Keratinocyte (primary cell): ENCODE measurements around the gene NGEF. TPM values are rescaled to one million over a fixed set of nuclear protein-coding genes. Genes with fewer than 3 reads are reported as not detected.

Source experiments
- DNase-seq: peaks from one replicate; pipeline ENCODE4 v3.0.0-alpha.2; 2011; ENCODE audit warnings: low read depth, missing footprints, low spot score
- FAIRE-seq: peaks from 2 replicates; lab custom pipeline; 2011; peaks lifted over from hg19 to GRCh38; lab: Jason Lieb, UNC
- H2AFZ ChIP-seq: 2 replicates; pipeline ENCODE4 v1.6.0; 2012; ENCODE audit warnings: low read length, control low read depth, inconsistent platforms; ENCODE audit not compliant: control insufficient read depth
- H3K27ac ChIP-seq: 2 replicates; pipeline ENCODE4 v1.5.1; 2011; ENCODE audit warnings: low read length; ENCODE audit not compliant: control insufficient read depth, insufficient read depth
- H3K27me3 ChIP-seq: 3 replicates; pipeline ENCODE4 v1.6.0; 2011; ENCODE audit warnings: low read length; ENCODE audit not compliant: control insufficient read depth, insufficient read depth; ENCODE audit errors: extremely low read depth
- H3K36me3 ChIP-seq, 2 experiments: 2 replicates in 1 of 2; 3 replicates in 1 of 2; pipeline ENCODE4 v1.5.1; 2011; ENCODE audit warnings: low read length in 2 of 2, mild to moderate bottlenecking in 1 of 2; ENCODE audit not compliant: control insufficient read depth in 2 of 2, insufficient read depth in 2 of 2; ENCODE audit errors: extremely low read depth in 1 of 2
- H3K4me1 ChIP-seq: 3 replicates; pipeline ENCODE4 v1.5.1; 2011; ENCODE audit warnings: low read length; ENCODE audit not compliant: control insufficient read depth, insufficient read depth; ENCODE audit errors: extremely low read depth
- H3K4me2 ChIP-seq: 3 replicates; pipeline ENCODE4 v1.6.0; 2011; ENCODE audit warnings: low read depth, low read length; ENCODE audit not compliant: control insufficient read depth, insufficient read depth; ENCODE audit errors: extremely low read depth
- H3K4me3 ChIP-seq, 3 experiments: fragments of 200-600 bp in 1 of 3; sonication (generic) in 1 of 3; 2 replicates in 2 of 3; 3 replicates in 1 of 3; pipeline ENCODE4 v1.5.1; 2011 to 2016; ENCODE audit warnings: low read length in 3 of 3, mild to moderate bottlenecking in 3 of 3, control low read depth in 2 of 3, inconsistent platforms in 1 of 3, low read depth in 1 of 3, mixed read lengths in 1 of 3, mixed run types in 1 of 3, moderate library complexity in 1 of 3; ENCODE audit not compliant: control insufficient read depth in 2 of 3, insufficient read depth in 2 of 3; ENCODE audit errors: extremely low read depth in 1 of 3
- H3K79me2 ChIP-seq: 2 replicates; pipeline ENCODE4 v1.6.0; 2012; ENCODE audit warnings: low read length; ENCODE audit not compliant: control insufficient read depth, insufficient read depth
- H3K9ac ChIP-seq: 3 replicates; pipeline ENCODE4 v1.6.0; 2011; ENCODE audit warnings: low read length; ENCODE audit not compliant: control insufficient read depth, insufficient read depth; ENCODE audit errors: extremely low read depth
- H3K9me1 ChIP-seq: 3 replicates; pipeline ENCODE4 v1.6.0; 2011; ENCODE audit warnings: low read length; ENCODE audit not compliant: control insufficient read depth, insufficient read depth; ENCODE audit errors: extremely low read depth
- H3K9me3 ChIP-seq: 2 replicates; pipeline ENCODE4 v1.5.1; 2012; ENCODE audit warnings: low read depth, low read length; ENCODE audit not compliant: control insufficient read depth
- H4K20me1 ChIP-seq: 3 replicates; pipeline ENCODE4 v1.6.0; 2011; ENCODE audit warnings: low read length; ENCODE audit not compliant: control insufficient read depth, insufficient read depth; ENCODE audit errors: extremely low read depth
- EZH2 ChIP-seq: IDR thresholded peaks from one replicate; pipeline ENCODE4 v1.6.1; 2012; ENCODE audit warnings: inconsistent platforms, mild to moderate bottlenecking, low read length, moderate library complexity
- dilution Hi-C: fragments of 300-500 bp; cut with MboI; formaldehyde crosslinking; loops from one replicate; pipeline ENCODE4 v1.7.0; 2020; ENCODE audit warnings: low sequenced_read_pairs; ENCODE audit not compliant: extremely low pct_ligation_motif_present
- polyA plus RNA-seq, 5 experiments: library from polyadenylated mRNA; depleted of rRNA in 3 of 5; stranded (reverse) in 3 of 5; stranded (forward) in 1 of 5; unstranded in 1 of 5; fragments of >200 nt; gene quantifications; 1 replicate in 1 of 5; 2 replicates in 3 of 5; 3 replicates in 1 of 5; pipeline versions ENCODE4 v1.2.1 to v1.2.3, GENCODE V29; 2011 to 2012; ENCODE audit warnings: missing spikeins in 2 of 5, low read depth in 1 of 5, low replicate concordance in 1 of 5
- TF ChIP-seq, protein P1 (sequence below), 3 experiments: IDR thresholded peaks in 1 of 3; conservative IDR thresholded peaks in 1 of 3; optimal IDR thresholded peaks in 1 of 3; 2 replicates in 2 of 3; 3 replicates in 1 of 3; pipeline versions ENCODE3 to v1.5.1; 2011; ENCODE audit warnings: low read length in 3 of 3, mild to moderate bottlenecking in 3 of 3, moderate library complexity in 2 of 3, control low read depth in 1 of 3, inconsistent platforms in 1 of 3; ENCODE audit not compliant: insufficient read depth in 2 of 3; ENCODE audit errors: extremely low read depth in 1 of 3

The NGEF gene
- polyA plus RNA-seq, 1 donor (not counting 4 experiments of a cell fraction or from before 2014, with no cell fraction given) = 0.17 TPM

DNA sequence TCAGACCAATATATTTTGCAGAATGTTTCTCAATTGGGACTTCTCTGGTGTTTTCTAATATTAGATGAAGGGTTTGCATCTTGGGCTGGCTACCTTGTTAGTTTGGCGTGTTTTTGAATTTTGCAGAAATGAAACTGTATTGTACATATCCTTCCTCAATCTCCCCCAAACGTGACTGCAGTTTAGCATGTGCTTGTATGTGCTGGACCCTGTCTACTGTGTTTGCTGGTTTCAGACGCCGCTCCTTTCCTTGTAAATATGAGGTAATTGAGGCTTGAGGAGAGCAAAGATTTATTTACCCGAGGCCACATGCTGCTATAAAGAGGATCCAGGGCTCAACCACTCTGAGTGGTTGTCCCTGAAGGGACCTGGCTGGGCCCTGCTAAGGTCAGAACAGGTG lies 57.2 kb downstream of the NGEF start:
- Histone ChIP-seq H3K79me2 (no peaks in the 10 kb centered on the region), H4K20me1 (no peaks in the 10 kb centered on the region), H3K27me3 (peaks cover 3% of the 10 kb centered on the region), H3K4me3 (no peak overlapping the region), H3K4me2 (no peak overlapping the region), H3K9me1 (no peaks in the 10 kb centered on the region), H3K9me3 (no peaks in the 10 kb centered on the region), H3K4me1 (peaks cover 9% of the 10 kb centered on the region), H3K27ac (no peak overlapping the region), H3K9ac (no peak overlapping the region), H3K36me3 (no peaks in the 10 kb centered on the region), H2AFZ (no peak overlapping the region)
- TF ChIP-seq, protein P1, sequence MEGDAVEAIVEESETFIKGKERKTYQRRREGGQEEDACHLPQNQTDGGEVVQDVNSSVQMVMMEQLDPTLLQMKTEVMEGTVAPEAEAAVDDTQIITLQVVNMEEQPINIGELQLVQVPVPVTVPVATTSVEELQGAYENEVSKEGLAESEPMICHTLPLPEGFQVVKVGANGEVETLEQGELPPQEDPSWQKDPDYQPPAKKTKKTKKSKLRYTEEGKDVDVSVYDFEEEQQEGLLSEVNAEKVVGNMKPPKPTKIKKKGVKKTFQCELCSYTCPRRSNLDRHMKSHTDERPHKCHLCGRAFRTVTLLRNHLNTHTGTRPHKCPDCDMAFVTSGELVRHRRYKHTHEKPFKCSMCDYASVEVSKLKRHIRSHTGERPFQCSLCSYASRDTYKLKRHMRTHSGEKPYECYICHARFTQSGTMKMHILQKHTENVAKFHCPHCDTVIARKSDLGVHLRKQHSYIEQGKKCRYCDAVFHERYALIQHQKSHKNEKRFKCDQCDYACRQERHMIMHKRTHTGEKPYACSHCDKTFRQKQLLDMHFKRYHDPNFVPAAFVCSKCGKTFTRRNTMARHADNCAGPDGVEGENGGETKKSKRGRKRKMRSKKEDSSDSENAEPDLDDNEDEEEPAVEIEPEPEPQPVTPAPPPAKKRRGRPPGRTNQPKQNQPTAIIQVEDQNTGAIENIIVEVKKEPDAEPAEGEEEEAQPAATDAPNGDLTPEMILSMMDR (optimal IDR thresholded peaks at IDR 0.05 in 1 of 3, IDR thresholded peaks at IDR 0.05 in 1 of 3, conservative IDR thresholded peaks at IDR 0.05 in 1 of 3; ENCODE audit: extremely low read depth in 1 of 3, insufficient read depth in 2 of 3, low read length in 3 of 3) = no peak
- TF ChIP-seq EZH2 = no peak
- dilution Hi-C loops = no loop called here
- DNase-seq (no peak), FAIRE-seq (no peak)

DNA sequence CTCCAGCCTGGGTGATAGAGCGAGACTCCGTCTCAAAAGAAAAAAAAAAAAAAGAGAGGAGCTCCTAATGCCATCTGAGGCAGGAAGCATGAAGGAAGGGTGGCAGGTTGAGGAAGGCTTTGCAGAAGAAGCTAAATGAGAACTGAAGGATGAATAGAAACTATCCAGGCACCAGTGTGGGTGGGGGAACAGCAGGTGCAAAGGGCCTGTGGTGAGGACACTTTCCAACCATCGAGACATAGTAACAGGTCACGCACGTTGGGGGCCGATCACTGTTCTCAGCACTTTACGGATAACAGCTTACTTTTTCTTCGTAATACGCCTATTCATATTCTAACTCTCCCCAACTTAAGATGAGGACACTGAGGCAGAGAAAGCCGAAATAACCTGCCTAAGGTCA lies 58.4 kb downstream of the NGEF start:
- H3K27ac ChIP-seq = no peak overlapping the region
- no peaks in the 10 kb centered on the region for H3K36me3 ChIP-seq
- no peaks in the 10 kb centered on the region for H3K79me2 ChIP-seq
- no peak for DNase-seq
- dilution Hi-C loops = no loop called here
- no peaks in the 10 kb centered on the region for H4K20me1 ChIP-seq
- peaks cover 3% of the 10 kb centered on the region for H3K27me3 ChIP-seq
- no peak for FAIRE-seq
- no peak overlapping the region for H3K4me3 ChIP-seq
- H3K4me2 ChIP-seq = no peak overlapping the region
- H3K9me3 ChIP-seq = no peaks in the 10 kb centered on the region
- TF ChIP-seq EZH2 = no peak
- TF ChIP-seq, protein P1 (optimal IDR thresholded peaks at IDR 0.05 in 1 of 3, IDR thresholded peaks at IDR 0.05 in 1 of 3, conservative IDR thresholded peaks at IDR 0.05 in 1 of 3; ENCODE audit: extremely low read depth in 1 of 3, insufficient read depth in 2 of 3, low read length in 3 of 3) = no peak
- no peak overlapping the region for H2AFZ ChIP-seq
- no peak overlapping the region for H3K9ac ChIP-seq
- H3K9me1 ChIP-seq = no peaks in the 10 kb centered on the region
- H3K4me1 ChIP-seq = peaks cover 9% of the 10 kb centered on the region
